C4-2B (cell line): ENCODE measurements around the gene MEF2C.

ENCODE experiments used
- ZFX ChIP-seq: fragments of 450-650 bp; IDR thresholded peaks from 2 replicates; pipeline ENCODE4 v1.6.1; 2017
- TF ChIP-seq, protein P1 (sequence below): fragments of 450-650 bp; conservative IDR thresholded peaks from 2 replicates; pipeline ENCODE4 v1.5.1; 2017; ENCODE audit warnings: mild to moderate bottlenecking

- TF ChIP-seq, protein P1, sequence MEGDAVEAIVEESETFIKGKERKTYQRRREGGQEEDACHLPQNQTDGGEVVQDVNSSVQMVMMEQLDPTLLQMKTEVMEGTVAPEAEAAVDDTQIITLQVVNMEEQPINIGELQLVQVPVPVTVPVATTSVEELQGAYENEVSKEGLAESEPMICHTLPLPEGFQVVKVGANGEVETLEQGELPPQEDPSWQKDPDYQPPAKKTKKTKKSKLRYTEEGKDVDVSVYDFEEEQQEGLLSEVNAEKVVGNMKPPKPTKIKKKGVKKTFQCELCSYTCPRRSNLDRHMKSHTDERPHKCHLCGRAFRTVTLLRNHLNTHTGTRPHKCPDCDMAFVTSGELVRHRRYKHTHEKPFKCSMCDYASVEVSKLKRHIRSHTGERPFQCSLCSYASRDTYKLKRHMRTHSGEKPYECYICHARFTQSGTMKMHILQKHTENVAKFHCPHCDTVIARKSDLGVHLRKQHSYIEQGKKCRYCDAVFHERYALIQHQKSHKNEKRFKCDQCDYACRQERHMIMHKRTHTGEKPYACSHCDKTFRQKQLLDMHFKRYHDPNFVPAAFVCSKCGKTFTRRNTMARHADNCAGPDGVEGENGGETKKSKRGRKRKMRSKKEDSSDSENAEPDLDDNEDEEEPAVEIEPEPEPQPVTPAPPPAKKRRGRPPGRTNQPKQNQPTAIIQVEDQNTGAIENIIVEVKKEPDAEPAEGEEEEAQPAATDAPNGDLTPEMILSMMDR = no peak
- no peak for TF ChIP-seq ZFX
Measured at GRCh38 chr5:88813805-88814575, 69.0 kb downstream of the MEF2C start.
